ENCODE data around the gene PRKG2.

The PRKG2 gene

GRCh38 chr4:81058621-81059020 lies 156.4 kb downstream of the PRKG2 start:
- in situ Hi-C loops (cut with HindIII; ENCODE audit: low pct_unique_long_range_greater_than_20kb, low sequenced_read_pairs) = no loop called here
- peak in 1 of 2 experiments; percentile 4 for DNase-seq (ENCODE audit: low read depth in 1 of 2, low spot score in 1 of 2)
- no peak for TF ChIP-seq JUND (IDR thresholded peaks at IDR 0.05; ENCODE audit: low read depth)

GRCh38 chr4:81052119-81053068 lies 162.6 kb downstream of the PRKG2 start:
- TF ChIP-seq JUND (IDR thresholded peaks at IDR 0.05; ENCODE audit: low read depth) = no peak
- peak in 1 of 2 experiments; percentile 76 for DNase-seq (ENCODE audit: low read depth in 1 of 2, low spot score in 1 of 2)
- in situ Hi-C loops (cut with HindIII; ENCODE audit: low pct_unique_long_range_greater_than_20kb, low sequenced_read_pairs) = no loop called here

- no peak for DNase-seq (ENCODE audit: low read depth in 1 of 2, low spot score in 1 of 2)
- in situ Hi-C loops (cut with HindIII; ENCODE audit: low pct_unique_long_range_greater_than_20kb, low sequenced_read_pairs) = no loop called here
- TF ChIP-seq JUND (IDR thresholded peaks at IDR 0.05; ENCODE audit: low read depth) = no peak
Observed at GRCh38 chr4:81049907-81050306, 165.1 kb downstream of the PRKG2 start.

- in situ Hi-C loops (cut with HindIII; ENCODE audit: low pct_unique_long_range_greater_than_20kb, low sequenced_read_pairs) = no loop called here
- DNase-seq (ENCODE audit: low read depth in 1 of 2, low spot score in 1 of 2) = no peak
- TF ChIP-seq JUND (IDR thresholded peaks at IDR 0.05; ENCODE audit: low read depth) = no peak
Observed at GRCh38 chr4:81049330-81049729, 165.7 kb downstream of the PRKG2 start.

DNA sequence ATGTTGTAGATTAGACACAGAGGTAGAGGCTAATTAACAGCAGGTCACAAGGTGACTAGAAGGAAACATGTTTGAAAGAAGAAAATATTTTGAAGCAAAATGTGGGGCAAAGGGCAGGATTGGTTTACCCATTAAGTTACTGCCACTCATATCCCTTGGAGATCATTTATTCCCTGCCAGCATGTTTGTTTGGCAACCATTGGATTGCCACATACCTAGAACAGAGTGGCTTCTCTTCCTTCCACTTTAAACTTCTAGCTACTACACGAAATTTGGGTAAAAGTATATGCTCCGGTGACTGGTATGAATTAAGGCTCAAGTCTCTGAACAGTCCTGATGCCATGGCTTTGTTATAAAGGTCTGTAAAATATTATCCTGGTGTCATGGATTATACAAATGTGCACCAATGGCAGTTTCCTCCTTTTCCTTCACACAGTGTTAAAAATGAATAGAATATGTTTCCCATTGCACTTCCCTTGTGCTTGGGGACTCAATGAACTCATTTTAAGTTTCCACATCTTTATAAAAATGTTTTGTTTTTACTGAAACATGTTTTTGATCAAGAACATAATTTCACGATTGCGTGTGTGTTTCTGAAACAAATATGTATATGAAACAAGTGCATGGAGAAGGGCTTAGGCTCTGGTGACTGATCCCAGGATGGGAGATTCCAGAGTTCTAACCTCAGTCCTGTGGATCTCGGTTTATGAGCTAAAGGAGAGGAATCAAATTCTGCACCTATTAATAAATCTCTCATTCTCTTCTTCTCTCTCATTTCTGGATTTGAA lies 172.2 kb downstream of the PRKG2 start:
- DNase-seq (ENCODE audit: low read depth in 1 of 2, low spot score in 1 of 2) = no peak
- in situ Hi-C loops (cut with HindIII; ENCODE audit: low pct_unique_long_range_greater_than_20kb, low sequenced_read_pairs) = no loop called here

DNA sequence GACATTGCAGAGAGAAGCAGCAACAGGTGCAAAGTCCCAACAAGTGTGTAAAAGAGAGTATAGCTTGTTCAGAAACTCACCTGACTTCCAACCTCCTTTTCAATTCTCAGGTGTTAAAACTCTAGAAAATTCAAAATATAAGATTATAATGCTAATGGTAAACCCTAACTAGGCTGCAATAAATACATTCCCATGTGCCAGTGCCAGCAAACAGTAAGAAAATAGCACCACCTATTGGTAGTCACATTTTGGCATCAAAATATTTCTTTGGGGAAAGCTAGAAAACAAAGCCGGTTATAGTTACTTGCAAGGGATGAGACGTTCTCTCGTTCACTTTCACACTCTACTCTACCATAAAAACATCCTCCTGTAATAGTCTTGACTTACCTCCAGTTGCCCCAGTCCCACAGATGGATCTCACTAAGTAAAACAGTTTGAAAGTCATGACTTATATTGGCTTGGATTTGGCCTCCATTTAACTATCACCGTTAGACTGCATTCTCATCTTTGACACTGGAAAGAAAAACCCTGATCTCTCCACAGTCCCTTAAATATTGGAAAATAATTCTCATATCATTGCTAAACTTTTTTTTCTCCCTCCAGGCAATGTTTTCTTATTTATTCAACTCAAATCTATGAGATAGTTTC lies 174.9 kb downstream of the PRKG2 start:
- in situ Hi-C loops (cut with HindIII; ENCODE audit: low pct_unique_long_range_greater_than_20kb, low sequenced_read_pairs) = no loop called here

More for the DNA sequence above, 172.2 kb downstream of the PRKG2 start:
- TF ChIP-seq JUND (IDR thresholded peaks at IDR 0.05; ENCODE audit: low read depth) = no peak

GRCh38 chr4:81039351-81039972 lies 175.6 kb downstream of the PRKG2 start:
- no peak for TF ChIP-seq JUND (IDR thresholded peaks at IDR 0.05; ENCODE audit: low read depth)

More for the DNA sequence above, 174.9 kb downstream of the PRKG2 start:
- no peak for TF ChIP-seq JUND (IDR thresholded peaks at IDR 0.05; ENCODE audit: low read depth)
- peak in 1 of 2 experiments; percentile 55 for DNase-seq (ENCODE audit: low read depth in 1 of 2, low spot score in 1 of 2)

GRCh38 chr4:81038636-81039350 lies 176.2 kb downstream of the PRKG2 start:
- in situ Hi-C loops (cut with HindIII; ENCODE audit: low pct_unique_long_range_greater_than_20kb, low sequenced_read_pairs) = no loop called here
- TF ChIP-seq JUND (IDR thresholded peaks at IDR 0.05; ENCODE audit: low read depth) = no peak
- no peak for DNase-seq (ENCODE audit: low read depth in 1 of 2, low spot score in 1 of 2)

More at GRCh38 chr4:81039351-81039972, 175.6 kb downstream of the PRKG2 start:
- in situ Hi-C loops (cut with HindIII; ENCODE audit: low pct_unique_long_range_greater_than_20kb, low sequenced_read_pairs) = no loop called here
- DNase-seq (ENCODE audit: low read depth in 1 of 2, low spot score in 1 of 2) = no peak

All from T47D (cell line).